ENCODE measurements around the gene CHAF1B. TPM values are rescaled to one million over a fixed set of nuclear protein-coding genes. Genes with fewer than 3 reads are reported as not detected.

Gene CHAF1B
- total RNA-seq, 2 experiments from 2014 or later, result 18.8 to 23.9 TPM

DNA sequence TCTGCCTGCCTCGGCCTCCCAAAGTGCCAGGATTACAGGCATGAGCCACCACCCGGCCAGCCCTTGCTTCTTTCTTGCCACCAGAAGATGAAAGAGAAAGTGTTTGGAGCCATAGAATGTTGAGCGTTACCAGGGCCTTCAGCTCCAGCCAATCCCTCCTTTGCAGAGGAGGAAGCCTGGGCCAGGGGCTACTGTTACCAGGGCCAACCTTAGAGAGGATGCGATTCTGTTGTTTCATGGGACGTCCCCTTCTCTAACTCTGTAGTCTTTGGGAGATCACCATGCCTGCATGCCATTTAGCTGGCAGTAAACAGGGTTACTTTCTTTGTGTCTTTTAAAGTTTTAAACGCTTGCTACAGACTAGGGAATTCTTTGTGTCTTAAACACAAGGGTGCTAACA lies 49.0 kb downstream of the CHAF1B start:
- POLR2A ChIA-PET, result no interaction called here
- H3K4me1 Mint-ChIP-seq, result peaks cover 20% of the 10 kb centered on the region
- DNase-seq, result no peak
- no peak overlapping the region for H3K4me3 Mint-ChIP-seq
- CTCF ChIA-PET, result no interaction called here
- H3K9me3 Mint-ChIP-seq, result no peaks in the 10 kb centered on the region
- H3K27me3 Mint-ChIP-seq, result peaks cover 1% of the 10 kb centered on the region
- H3K27ac Mint-ChIP-seq, result no peak overlapping the region
- H3K36me3 Mint-ChIP-seq (ENCODE audit: low read depth), result no peaks in the 10 kb centered on the region

- no peaks in the 10 kb centered on the region for H3K4me1 Mint-ChIP-seq
- no peak overlapping the region for H3K27ac Mint-ChIP-seq
- DNase-seq, result no peak
- no peaks in the 10 kb centered on the region for H3K9me3 Mint-ChIP-seq
- ChIA-PET POLR2A (interaction anchor here (0.6 kb wide), 1 partner anchor 282 kb away, joined by 3 read pairs; no protein-coding TSS in a partner anchor), CTCF (no interaction called here)
- H3K27me3 Mint-ChIP-seq, result peaks cover 3% of the 10 kb centered on the region
- H3K4me3 Mint-ChIP-seq, result no peak overlapping the region
- H3K36me3 Mint-ChIP-seq (ENCODE audit: low read depth), result no peaks in the 10 kb centered on the region
Observed at GRCh38 chr21:36436829-36437744, 51.9 kb downstream of the CHAF1B start.

- CTCF ChIA-PET, result no interaction called here
- no peak for DNase-seq
- Mint-ChIP-seq H3K4me3 (no peak overlapping the region), H3K4me1 (no peaks in the 10 kb centered on the region), H3K27ac (no peak overlapping the region), H3K27me3 (peaks cover 3% of the 10 kb centered on the region), H3K9me3 (no peaks in the 10 kb centered on the region), H3K36me3 (ENCODE audit: low read depth) (no peaks in the 10 kb centered on the region)
- POLR2A ChIA-PET, result no interaction called here
Observed at GRCh38 chr21:36437745-36438128, 52.5 kb downstream of the CHAF1B start.

GRCh38 chr21:36441715-36442114 lies 56.5 kb downstream of the CHAF1B start:
- DNase-seq, result no peak
- no peaks in the 10 kb centered on the region for H3K9me3 Mint-ChIP-seq
- H3K27ac Mint-ChIP-seq, result no peak overlapping the region
- ChIA-PET CTCF (no interaction called here), POLR2A (no interaction called here)
- peaks cover 2% of the 10 kb centered on the region for H3K4me1 Mint-ChIP-seq
- H3K27me3 Mint-ChIP-seq, result peaks cover 12% of the 10 kb centered on the region
- no peaks in the 10 kb centered on the region for H3K36me3 Mint-ChIP-seq (ENCODE audit: low read depth)
- H3K4me3 Mint-ChIP-seq, result no peak overlapping the region

DNA sequence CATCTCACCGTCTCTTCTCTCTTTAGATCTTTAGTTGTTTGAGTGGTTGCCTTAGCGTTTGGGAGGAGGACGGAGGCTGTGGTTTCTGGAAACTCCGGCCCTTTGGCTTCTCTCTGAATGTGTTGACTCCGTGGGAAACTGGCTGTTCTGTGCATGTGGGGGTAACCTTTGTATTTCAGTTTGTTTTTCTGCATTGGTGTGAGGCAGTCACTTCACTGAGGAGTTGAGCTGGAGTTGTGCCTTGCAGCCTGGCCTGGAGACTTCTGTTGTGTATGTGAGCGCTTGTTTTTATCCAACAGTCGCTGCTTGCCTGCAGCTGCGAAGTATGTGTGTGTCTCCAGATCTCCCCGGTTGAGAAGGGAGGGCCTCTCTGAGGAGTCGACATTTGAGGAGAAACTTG lies 61.1 kb downstream of the CHAF1B start:
- no peak for DNase-seq
- POLR2A ChIA-PET, result no interaction called here

DNA sequence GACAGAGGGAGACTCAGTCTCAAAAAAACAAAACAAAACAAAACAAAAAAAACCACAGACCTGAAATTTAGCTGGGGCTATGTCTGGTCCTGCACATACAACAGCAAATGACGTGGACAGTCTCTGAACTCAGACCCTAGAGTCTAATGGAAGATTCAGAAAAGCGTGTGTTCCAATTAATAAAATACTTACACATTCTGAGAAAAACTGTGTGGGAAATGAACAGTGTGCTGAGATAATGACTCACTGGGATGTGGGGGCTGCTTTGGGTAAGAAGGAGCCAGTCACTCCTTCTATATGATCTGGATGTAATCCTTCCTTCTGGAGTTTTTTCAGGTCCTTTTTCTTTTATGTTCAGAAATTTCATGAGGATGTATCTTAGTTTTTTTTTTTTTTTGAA lies 65.3 kb downstream of the CHAF1B start:
- Mint-ChIP-seq H3K4me1 (no peaks in the 10 kb centered on the region), H3K4me3 (no peak overlapping the region), H3K27me3 (peaks cover 6% of the 10 kb centered on the region), H3K27ac (no peak overlapping the region), H3K9me3 (no peaks in the 10 kb centered on the region), H3K36me3 (ENCODE audit: low read depth) (no peaks in the 10 kb centered on the region)
- no peak for DNase-seq
- ChIA-PET CTCF (no interaction called here), POLR2A (no interaction called here)

More for the DNA sequence above, 61.1 kb downstream of the CHAF1B start:
- CTCF ChIA-PET, result no interaction called here
- Mint-ChIP-seq H3K9me3 (no peaks in the 10 kb centered on the region), H3K4me3 (no peak overlapping the region), H3K36me3 (ENCODE audit: low read depth) (no peaks in the 10 kb centered on the region), H3K27ac (no peak overlapping the region), H3K4me1 (peaks cover 2% of the 10 kb centered on the region), H3K27me3 (peaks cover 9% of the 10 kb centered on the region)

DNA sequence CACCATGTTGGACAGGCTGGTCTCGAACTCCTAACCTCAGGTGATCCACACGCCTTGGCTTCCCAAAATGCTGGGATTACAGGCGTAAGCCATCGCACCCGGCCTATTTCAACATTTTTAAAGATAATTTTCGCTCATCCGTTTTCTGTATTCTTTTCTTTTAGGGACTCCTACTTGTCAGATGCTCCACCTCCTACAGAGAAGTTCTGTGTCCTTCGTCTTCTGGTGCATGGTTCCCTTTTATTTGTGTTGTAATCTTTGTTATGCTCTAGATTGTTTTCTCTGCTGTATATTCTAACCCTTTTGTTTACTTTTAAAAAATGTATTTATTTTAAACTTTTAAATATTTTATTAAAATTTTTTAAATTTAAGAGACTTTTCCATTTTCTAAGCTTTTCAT lies 66.3 kb downstream of the CHAF1B start:
- no peaks in the 10 kb centered on the region for H3K4me1 Mint-ChIP-seq
- H3K27me3 Mint-ChIP-seq, result peaks cover 2% of the 10 kb centered on the region
- no peaks in the 10 kb centered on the region for H3K36me3 Mint-ChIP-seq (ENCODE audit: low read depth)
- ChIA-PET CTCF (no interaction called here), POLR2A (no interaction called here)
- H3K4me3 Mint-ChIP-seq, result no peak overlapping the region
- no peaks in the 10 kb centered on the region for H3K9me3 Mint-ChIP-seq
- DNase-seq, result no peak
- H3K27ac Mint-ChIP-seq, result no peak overlapping the region

DNA sequence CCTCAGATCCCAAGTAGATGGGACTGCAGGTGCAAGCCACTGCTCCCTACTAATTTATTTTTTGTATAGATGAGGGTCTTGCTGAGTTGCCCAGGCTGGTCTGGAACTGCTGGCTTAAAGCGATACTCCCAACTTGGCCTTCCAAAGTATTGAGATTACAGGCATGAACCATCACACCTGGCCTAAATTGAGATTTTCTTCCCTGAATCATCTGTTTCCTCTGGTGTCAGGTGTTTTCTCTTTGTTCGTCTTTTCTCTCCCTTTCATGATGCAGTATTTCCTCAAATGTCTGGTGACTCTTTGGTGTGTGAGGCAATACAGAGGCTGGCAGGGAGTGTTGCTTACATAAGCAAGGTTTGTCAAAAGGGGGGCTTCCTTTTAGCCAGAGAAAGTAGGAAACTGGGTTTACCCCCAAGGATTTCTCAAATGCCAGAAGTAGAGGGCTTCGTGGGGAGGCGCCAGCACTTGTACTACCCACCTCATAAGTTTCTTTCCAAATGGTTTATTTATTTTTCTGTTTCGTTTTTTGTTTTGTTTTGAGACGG lies 67.2 kb downstream of the CHAF1B start:
- Mint-ChIP-seq H3K36me3 (ENCODE audit: low read depth) (no peaks in the 10 kb centered on the region), H3K9me3 (no peaks in the 10 kb centered on the region), H3K27ac (no peak overlapping the region), H3K4me1 (no peaks in the 10 kb centered on the region), H3K4me3 (no peak overlapping the region), H3K27me3 (peaks cover 3% of the 10 kb centered on the region)
- POLR2A ChIA-PET, result no interaction called here
- no peak for DNase-seq
- CTCF ChIA-PET, result no interaction called here

GRCh38 chr21:36454093-36454531 lies 68.9 kb downstream of the CHAF1B start:
- Mint-ChIP-seq H3K9me3 (no peaks in the 10 kb centered on the region), H3K36me3 (ENCODE audit: low read depth) (no peaks in the 10 kb centered on the region), H3K27me3 (peaks cover 3% of the 10 kb centered on the region), H3K27ac (no peak overlapping the region), H3K4me3 (no peak overlapping the region), H3K4me1 (no peaks in the 10 kb centered on the region)
- CTCF ChIA-PET, result interaction anchor here (0.6 kb wide), 1 partner anchor 428 kb away, joined by 3 read pairs; no protein-coding TSS in a partner anchor
- no peak for DNase-seq
- POLR2A ChIA-PET, result no interaction called here

GRCh38 chr21:36454706-36455105 lies 69.5 kb downstream of the CHAF1B start:
- CTCF ChIA-PET, result no interaction called here
- no peak overlapping the region for H3K4me3 Mint-ChIP-seq
- POLR2A ChIA-PET, result no interaction called here
- no peaks in the 10 kb centered on the region for H3K9me3 Mint-ChIP-seq
- no peak for DNase-seq
- no peaks in the 10 kb centered on the region for H3K4me1 Mint-ChIP-seq
- H3K27ac Mint-ChIP-seq, result no peak overlapping the region
- H3K27me3 Mint-ChIP-seq, result peaks cover 3% of the 10 kb centered on the region
- no peaks in the 10 kb centered on the region for H3K36me3 Mint-ChIP-seq (ENCODE audit: low read depth)

DNA sequence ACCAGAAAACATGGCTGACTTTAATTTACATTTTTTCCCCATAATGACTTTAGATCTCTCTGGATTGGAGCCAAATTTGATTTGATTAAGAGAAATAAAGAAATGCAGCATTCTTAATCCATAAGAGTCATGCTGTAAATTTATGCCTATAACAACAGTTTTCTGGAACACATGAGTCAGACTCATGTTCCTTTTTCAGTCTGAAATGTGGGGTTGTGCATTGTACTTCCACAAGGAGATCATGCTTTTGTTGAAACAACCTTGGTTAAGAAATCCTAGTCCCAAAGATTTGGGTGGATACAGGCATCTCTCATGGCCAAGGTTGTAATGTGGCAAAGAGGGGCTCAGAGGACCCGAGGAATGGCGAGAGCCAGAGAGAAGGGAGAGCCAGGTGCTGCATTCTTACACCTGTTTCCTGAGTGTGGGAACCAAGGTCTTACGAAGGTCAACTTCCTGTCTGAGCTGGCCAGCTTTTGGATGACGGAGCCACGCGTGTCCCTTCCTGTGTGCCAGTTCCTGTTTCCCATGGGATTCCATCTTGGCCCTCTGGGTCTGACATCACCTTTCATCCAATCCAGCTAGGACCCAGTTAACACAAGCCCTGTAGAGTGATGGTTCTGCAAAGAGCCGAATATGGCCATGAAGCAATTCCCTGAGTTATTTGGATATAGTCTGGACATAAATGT lies 71.7 kb downstream of the CHAF1B start:
- DNase-seq, result no peak
- POLR2A ChIA-PET, result no interaction called here
- peaks cover 3% of the 10 kb centered on the region for H3K27me3 Mint-ChIP-seq
- no peaks in the 10 kb centered on the region for H3K4me1 Mint-ChIP-seq
- no peak overlapping the region for H3K4me3 Mint-ChIP-seq
- no peaks in the 10 kb centered on the region for H3K36me3 Mint-ChIP-seq (ENCODE audit: low read depth)
- H3K9me3 Mint-ChIP-seq, result no peaks in the 10 kb centered on the region
- CTCF ChIA-PET, result interaction anchor here (0.7 kb wide), 1 partner anchor 54 kb away, joined by 3 read pairs; no protein-coding TSS in a partner anchor
- no peak overlapping the region for H3K27ac Mint-ChIP-seq

DNA sequence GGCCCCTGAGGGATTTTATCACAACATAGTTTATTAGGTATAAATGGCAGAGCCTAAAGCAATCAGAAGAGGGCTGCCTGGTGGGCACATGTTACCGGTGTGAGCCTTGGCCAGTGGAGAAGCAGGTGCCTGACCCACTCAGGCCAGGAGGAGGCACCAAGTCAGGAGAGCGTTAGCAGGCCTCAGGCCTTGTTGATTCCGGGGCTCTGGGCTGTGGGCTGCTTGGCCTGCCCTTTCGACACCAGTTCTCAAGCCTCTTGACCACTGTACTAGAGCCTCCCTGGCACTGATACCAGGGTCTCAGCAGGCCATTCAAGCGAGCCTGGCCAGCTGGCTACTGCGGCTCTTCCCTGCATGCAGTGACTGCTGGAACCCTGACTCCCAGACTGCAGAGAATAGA lies 73.9 kb downstream of the CHAF1B start:
- ChIA-PET POLR2A (no interaction called here), CTCF (no interaction called here)
- Mint-ChIP-seq H3K27me3 (peaks cover 3% of the 10 kb centered on the region), H3K4me1 (no peaks in the 10 kb centered on the region), H3K36me3 (ENCODE audit: low read depth) (no peaks in the 10 kb centered on the region), H3K9me3 (no peaks in the 10 kb centered on the region), H3K27ac (no peak overlapping the region), H3K4me3 (no peak overlapping the region)
- DNase-seq, result no peak

DNA sequence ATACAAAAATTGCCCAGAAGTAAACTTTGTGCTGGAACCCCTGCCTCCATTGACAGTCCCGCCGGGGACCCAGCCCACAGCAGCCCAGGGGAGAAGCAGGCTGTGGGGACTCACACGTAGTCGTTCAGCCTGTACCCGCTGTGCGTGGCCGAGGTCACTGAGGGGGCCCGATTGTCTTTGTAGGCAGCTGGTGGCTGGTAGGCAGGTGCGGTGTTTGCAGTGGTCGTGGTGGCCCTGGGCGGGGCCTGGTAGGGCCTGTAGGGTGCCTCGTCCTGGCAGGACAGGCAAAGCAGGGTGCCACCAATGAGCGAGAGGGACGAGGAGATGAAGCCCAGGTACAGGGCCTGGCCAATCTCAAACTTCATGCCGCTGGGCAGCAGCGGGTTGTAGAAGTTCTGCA lies 75.7 kb downstream of the CHAF1B start:
- no peaks in the 10 kb centered on the region for H3K4me1 Mint-ChIP-seq
- H3K9me3 Mint-ChIP-seq, result no peaks in the 10 kb centered on the region
- H3K27me3 Mint-ChIP-seq, result peaks cover 1% of the 10 kb centered on the region
- no peaks in the 10 kb centered on the region for H3K36me3 Mint-ChIP-seq (ENCODE audit: low read depth)
- POLR2A ChIA-PET, result no interaction called here
- no peak overlapping the region for H3K27ac Mint-ChIP-seq
- DNase-seq, result no peak
- H3K4me3 Mint-ChIP-seq, result no peak overlapping the region
- CTCF ChIA-PET, result no interaction called here

Data from activated CD4-positive, alpha-beta memory T cell treated with anti-CD3 and anti-CD28 coated beads, Interleukin-2, amount 10 ng/mL, durations not matched to agents 7 days and 5 days (primary cell).